HEK293T (cell line): ENCODE results near the gene FRMD5.

Experiments used
- ARNT ChIP-seq: fragments of 450-650 bp; IDR thresholded peaks from 2 replicates; pipeline ENCODE4 v1.6.1; 2017; ENCODE audit warnings: mild to moderate bottlenecking
- CTBP1 ChIP-seq: fragments of 450-650 bp; IDR thresholded peaks from 2 replicates; pipeline ENCODE4 v1.6.1; 2016; ENCODE audit warnings: borderline replicate concordance
- FOXA1 ChIP-seq: fragments of 450-650 bp; IDR thresholded peaks from 2 replicates; pipeline ENCODE4 v1.6.1; 2016; ENCODE audit warnings: mild to moderate bottlenecking
- HDGF ChIP-seq: fragments of 450-650 bp; IDR thresholded peaks from 2 replicates; pipeline ENCODE4 v1.6.1; 2017; ENCODE audit warnings: antibody characterized with exemption, borderline replicate concordance
- LEF1 ChIP-seq: fragments of 450-650 bp; IDR thresholded peaks from 2 replicates; pipeline ENCODE4 v1.6.1; 2017; ENCODE audit warnings: mild to moderate bottlenecking, borderline replicate concordance
- SP1 ChIP-seq: fragments of 450-650 bp; IDR thresholded peaks from 2 replicates; pipeline ENCODE4 v1.6.1; 2017
- SUZ12 ChIP-seq: fragments of 450-650 bp; IDR thresholded peaks from 2 replicates; pipeline ENCODE4 v1.6.1; 2016; ENCODE audit warnings: mild to moderate bottlenecking
- TARDBP ChIP-seq: fragments of 450-650 bp; IDR thresholded peaks from 2 replicates; pipeline ENCODE4 v1.6.1; 2016

DNA sequence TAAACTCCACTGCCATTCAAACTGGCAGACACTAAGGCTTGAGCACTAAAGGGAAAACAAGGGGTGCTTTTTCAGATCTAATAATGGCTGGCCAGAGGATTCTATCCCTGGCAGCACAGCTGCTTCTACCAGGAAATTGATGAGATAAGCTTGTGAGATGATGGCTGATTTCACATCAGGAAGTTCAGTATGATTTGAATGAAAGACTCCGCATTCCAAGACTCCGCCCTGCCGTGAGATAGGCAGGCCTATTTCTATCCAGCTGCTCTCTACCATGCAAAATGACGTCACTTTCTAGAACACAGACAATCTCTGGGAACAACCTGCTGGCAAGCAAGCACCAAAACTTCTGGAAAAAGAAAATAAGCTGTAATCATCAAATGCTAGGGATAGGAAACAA lies 196.5 kb downstream of the FRMD5 start:
- TF ChIP-seq ARNT (no peak), SP1 (no peak), CTBP1 (no peak), FOXA1 (no peak), TARDBP (no peak), HDGF (no peak), LEF1 (no peak), SUZ12 (no peak)
